GM19395 (cell line): Measurements from ENCODE around the gene FTO.

ENCODE experiments used
- ATAC-seq: cut with Tn5 transposase; IDR thresholded peaks from one replicate; pipeline ENCODE4 v1.9.1; 2021; ENCODE audit warnings: mild to moderate bottlenecking, moderate library complexity; ENCODE audit not compliant: unreplicated experiment

The FTO gene

GRCh38 chr16:53991754-53992378, 287.9 kb downstream of the FTO start:
- ATAC-seq: no peak

GRCh38 chr16:53995378-53995777, 291.4 kb downstream of the FTO start:
- no peak for ATAC-seq

- no peak for ATAC-seq
These were observed 293.0 kb downstream of the FTO start for GRCh38 chr16:53996961-53997360.

GRCh38 chr16:53998024-53998810, 294.3 kb downstream of the FTO start:
- ATAC-seq: no peak

- no peak for ATAC-seq
These were observed 295.1 kb downstream of the FTO start for GRCh38 chr16:53998966-53999522.

GRCh38 chr16:53999841-54000240, 295.9 kb downstream of the FTO start:
- ATAC-seq: no peak

GRCh38 chr16:54000361-54000760, 296.4 kb downstream of the FTO start:
- no peak for ATAC-seq

- ATAC-seq: no peak
These were observed 302.7 kb downstream of the FTO start for GRCh38 chr16:54006693-54007092.

GRCh38 chr16:54007504-54007903, 303.5 kb downstream of the FTO start:
- no peak for ATAC-seq

GRCh38 chr16:54009464-54010176, 305.7 kb downstream of the FTO start:
- no peak for ATAC-seq

GRCh38 chr16:54015147-54015546, 311.2 kb downstream of the FTO start:
- no peak for ATAC-seq

- ATAC-seq: no peak
These were observed 318.4 kb downstream of the FTO start for GRCh38 chr16:54022362-54022761.

GRCh38 chr16:54026456-54026855, 322.5 kb downstream of the FTO start:
- ATAC-seq: no peak

GRCh38 chr16:54027062-54027461, 323.1 kb downstream of the FTO start:
- no peak for ATAC-seq

- ATAC-seq: no peak
These were observed 323.6 kb downstream of the FTO start for GRCh38 chr16:54027558-54027957.

- no peak for ATAC-seq
These were observed 324.0 kb downstream of the FTO start for GRCh38 chr16:54027995-54028394.

GRCh38 chr16:54030451-54030850, 326.5 kb downstream of the FTO start:
- no peak for ATAC-seq

- no peak for ATAC-seq
These were observed 327.3 kb downstream of the FTO start for GRCh38 chr16:54031107-54031760.

GRCh38 chr16:54033747-54034146, 329.8 kb downstream of the FTO start:
- ATAC-seq: no peak

GRCh38 chr16:54034684-54035083, 330.7 kb downstream of the FTO start:
- ATAC-seq: no peak

GRCh38 chr16:54040480-54040879, 336.5 kb downstream of the FTO start:
- ATAC-seq: no peak
